GM19463 (cell line): ENCODE results near the gene C16orf74.

Experiments used
- ATAC-seq: cut with Tn5 transposase; IDR thresholded peaks from one replicate; pipeline ENCODE4 v1.9.1; 2021; ENCODE audit warnings: mild to moderate bottlenecking, moderate library complexity; ENCODE audit not compliant: unreplicated experiment

Gene C16orf74

GRCh38 chr16:85698459-85698891 lies 52.4 kb downstream of the C16orf74 start:
- ATAC-seq = no peak

DNA sequence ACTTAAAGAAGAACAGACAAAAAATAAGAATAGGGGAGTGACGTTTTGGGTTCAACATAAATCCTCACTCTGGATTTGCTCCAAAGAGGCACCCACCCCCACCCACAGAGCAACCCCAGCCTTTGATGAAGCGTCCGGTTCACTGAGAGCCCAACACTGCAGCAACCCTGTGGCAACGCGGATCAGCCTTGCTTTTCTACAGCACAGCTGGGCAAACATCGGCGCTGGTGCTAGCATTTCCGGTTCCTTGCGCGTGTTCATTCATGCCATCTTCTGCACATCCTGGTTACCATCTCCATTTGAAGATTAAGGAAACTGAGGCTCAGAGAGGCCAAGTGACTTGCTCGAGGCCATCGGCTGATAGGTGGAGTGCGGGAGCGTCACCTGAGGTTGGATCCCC lies 53.5 kb downstream of the C16orf74 start:
- ATAC-seq = no peak

- ATAC-seq = no peak
These were observed 54.1 kb downstream of the C16orf74 start for GRCh38 chr16:85696781-85697180.

DNA sequence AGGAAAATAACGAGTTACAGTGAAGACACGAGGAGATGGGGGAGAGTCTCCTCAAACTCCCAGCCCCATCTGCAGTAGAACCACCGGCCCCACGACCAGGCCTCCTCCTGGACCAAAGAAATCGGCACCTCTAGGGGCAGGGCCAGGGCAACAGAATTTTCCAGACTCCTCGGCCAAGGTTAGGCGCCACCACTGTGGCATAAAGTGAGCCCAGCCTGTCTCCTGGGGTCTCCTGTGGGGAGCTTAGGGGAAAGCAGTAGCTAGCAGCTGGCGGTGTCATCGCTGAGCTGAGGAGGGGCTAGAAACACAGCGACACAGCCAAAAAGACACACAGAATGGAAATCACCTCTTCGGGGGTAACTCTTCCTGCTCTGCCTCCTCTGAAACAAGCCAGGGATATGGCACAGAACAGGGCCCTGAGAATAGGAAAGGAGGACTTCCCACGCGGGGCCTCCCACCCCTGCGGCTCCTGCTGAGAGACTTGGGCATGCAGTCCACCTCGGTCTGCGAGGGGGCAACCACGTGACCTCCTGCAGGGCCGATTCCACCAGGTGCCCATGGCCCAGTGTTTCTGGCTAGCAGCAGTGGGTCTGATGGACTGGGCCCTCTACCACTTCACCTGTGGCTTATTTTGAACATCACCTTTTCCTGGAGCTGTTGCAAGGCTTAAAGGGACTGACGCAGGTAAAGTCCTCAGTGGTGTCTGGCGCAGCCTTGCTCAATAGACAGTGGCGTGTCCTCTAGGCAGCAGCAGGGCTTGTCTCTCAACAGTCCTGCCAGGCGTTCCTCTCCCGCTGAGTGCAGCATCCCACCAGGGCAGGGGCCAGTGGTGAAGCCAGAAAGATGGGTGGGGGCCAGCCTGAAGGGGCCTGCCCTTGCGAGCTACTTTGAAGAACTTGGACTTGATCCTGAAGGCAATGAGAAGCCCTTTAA lies 55.4 kb downstream of the C16orf74 start:
- ATAC-seq = no peak

DNA sequence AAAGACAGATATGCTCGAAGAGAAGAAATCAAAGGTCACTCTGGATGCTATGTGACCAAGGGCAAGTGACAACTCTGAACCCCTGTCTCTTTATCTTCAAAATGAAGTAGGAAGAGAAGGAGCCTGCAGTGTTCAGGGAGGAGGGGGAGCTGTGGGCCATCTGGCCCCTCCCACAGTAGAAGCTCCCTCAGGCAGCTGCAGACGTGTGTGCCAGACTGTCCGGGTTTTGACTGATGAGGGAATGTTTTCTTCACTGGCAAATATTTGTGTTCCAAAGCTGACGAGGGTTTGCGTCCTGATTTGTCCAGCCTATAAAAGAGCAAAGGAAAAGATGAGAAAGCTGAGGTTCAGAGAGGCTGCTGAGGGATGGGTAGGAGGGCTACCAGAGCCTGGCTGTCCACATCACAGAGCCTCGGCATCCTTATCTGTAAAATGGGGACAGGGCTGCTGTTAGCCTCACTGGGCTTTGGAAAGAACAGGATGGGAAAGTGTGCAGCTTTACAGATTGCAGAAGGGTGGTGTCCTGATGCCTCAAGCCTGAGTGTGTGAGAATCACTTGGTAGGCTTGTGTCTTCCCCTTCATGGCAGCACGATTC lies 60.3 kb downstream of the C16orf74 start:
- ATAC-seq = no peak

GRCh38 chr16:85689950-85690320 lies 61.0 kb downstream of the C16orf74 start:
- ATAC-seq = no peak

DNA sequence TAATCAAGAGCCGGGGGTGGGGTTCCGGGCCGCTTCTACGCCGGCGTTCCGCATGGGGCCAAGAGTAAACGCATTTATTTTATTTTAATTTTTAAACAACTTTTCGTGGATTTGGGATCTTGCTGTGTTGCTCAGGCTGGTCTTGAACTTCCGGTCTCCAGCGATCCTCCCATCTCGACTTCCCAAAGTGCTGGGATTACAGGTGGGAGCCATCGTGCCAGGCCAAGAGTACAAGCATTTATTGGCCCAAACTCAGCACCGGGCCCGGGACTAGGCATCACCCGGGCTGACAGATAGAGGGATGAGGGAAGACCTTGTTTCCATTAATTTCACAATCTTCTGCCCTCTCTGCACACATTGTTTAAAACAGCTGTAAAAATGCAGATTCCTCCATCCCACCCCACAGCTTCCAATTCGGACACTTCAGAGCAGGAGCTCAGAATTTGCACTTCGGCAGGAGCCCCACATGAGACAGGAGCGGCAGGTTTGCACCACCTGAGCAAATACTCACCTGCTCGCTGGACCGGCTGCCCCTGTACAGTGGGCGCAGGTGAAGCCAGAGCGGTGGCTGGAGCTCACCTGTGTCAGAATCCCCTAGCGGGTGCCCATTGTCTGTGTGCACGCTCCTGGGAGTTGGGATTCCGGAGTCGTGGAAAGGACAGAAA lies 61.5 kb downstream of the C16orf74 start:
- no peak for ATAC-seq

- peak; percentile 99 for ATAC-seq
These were observed 62.2 kb downstream of the C16orf74 start, which contains the start of gene GINS2 for GRCh38 chr16:85688586-85689284. Gene GINS2, minus strand, starts transcription at chr16:85688954. Its CDS starts 56 bp downstream, at chr16:85688898.

DNA sequence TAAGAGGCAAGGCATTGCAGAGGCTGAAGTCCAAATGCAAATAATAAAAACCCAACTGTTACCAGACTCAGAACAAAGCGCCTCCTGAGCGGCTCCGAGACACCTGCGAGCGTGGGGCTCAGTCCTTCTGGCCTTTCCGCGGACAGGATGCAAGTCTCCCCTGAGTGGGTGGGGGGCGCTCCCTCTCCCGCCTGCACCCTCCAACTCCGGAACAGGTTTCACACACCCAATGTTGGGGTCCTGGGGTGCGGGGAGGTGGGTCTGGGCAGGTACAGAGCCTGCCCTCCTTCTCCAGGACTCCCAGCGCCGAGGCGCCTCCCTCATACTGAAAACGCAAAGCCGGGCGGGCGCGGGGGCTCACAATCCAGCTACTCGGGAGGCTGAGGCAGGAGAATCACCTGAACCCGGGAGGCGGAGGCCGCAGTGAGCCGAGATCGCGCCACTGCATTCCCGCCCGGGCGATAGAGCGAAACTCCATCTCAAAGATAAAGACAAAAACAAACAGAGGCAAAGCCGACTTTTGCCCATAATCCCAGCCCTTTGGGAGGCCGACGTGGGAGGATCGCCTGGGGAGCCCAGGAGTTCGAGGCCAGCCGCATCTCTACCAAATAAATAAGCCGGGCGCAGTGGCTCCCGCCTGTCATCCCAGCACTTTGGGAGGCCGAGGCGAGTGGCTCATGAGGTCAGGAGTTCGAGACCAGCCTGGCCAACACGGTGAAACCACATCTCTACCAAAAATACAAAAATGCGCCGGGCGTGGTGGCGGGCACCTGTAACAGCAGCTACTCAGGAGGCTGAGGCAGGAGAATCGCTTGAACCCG lies 63.0 kb downstream of the C16orf74 start:
- ATAC-seq = no peak

- no peak for ATAC-seq
These were observed 63.8 kb downstream of the C16orf74 start for GRCh38 chr16:85686912-85687591.

GRCh38 chr16:85685251-85685650 lies 65.6 kb downstream of the C16orf74 start:
- ATAC-seq = no peak

GRCh38 chr16:85683363-85683762 lies 67.5 kb downstream of the C16orf74 start:
- ATAC-seq = no peak

- ATAC-seq = no peak
These were observed 68.4 kb downstream of the C16orf74 start for GRCh38 chr16:85682516-85682915.

DNA sequence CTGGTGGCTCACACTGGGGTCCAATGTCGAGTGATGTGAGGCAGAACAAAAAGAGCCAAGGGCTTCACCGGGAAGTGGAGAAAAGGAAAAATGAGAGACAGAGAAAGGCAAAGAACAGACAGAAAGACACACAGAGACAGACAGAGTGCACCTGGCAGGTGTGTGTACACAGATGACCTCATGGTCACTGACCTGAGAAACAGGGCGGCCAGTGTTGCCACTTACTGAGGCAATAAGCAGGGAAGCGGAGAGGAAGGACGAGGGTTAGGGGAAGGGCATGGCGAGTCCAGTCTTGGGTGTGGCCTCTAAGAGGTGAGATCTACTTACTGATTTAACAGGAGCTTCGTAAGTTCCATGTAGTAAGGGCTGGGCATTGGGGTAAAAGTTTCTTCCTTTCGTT lies 69.6 kb downstream of the C16orf74 start:
- no peak for ATAC-seq

GRCh38 chr16:85680352-85680944 lies 70.4 kb downstream of the C16orf74 start:
- ATAC-seq = no peak

DNA sequence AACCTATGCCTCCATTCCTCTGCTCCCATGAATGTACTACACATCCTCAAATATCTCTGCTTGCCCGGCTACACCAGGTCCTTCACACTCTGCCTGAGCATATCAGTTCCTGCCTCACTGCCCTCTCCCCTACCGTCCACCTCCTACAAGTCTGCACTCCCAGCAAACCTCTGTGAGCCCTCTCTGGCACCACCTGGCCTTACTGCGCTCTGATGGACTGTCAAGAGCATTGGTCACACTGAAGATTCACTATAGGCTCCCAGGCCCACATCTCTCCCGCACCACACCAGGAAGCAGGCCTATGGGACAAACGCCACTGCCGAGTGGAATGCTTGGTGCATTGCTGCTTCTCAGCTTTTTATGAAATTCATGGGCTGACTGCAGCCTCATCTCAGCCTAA lies 71.0 kb downstream of the C16orf74 start:
- no peak for ATAC-seq

GRCh38 chr16:85678821-85679220 lies 72.1 kb downstream of the C16orf74 start:
- no peak for ATAC-seq

GRCh38 chr16:85678016-85678415 lies 72.9 kb downstream of the C16orf74 start:
- no peak for ATAC-seq

DNA sequence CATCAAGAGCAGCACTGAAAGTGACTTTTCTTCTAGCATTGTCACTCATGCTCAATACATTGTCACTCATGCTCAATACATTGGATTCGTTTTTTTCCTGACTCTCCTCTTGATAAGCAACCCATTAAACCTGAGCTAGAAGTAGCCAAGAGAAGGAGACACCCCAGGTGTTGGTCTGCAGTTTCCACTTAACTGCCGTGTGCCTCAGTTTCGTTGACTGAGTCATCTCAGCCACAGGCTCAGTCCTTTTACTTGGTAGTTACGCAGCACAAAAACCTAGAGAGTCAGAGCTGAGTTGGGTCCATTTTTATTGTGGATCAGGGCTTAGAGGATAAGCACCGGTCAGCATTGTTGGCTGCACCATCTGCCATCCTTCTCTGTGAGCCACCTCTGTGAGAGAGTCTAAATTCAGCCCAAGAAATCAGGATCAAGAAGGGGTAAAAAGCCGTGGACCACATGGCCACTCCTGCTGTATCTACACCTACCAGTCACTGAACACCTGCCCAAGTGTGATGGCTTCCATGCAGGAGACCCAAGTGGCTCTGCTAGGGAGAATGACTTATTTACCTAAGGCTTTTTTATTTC lies 73.4 kb downstream of the C16orf74 start:
- no peak for ATAC-seq
